Skeletal muscle satellite cell (primary cell): ENCODE data around the gene IQGAP2.

Experiments
- H3K27me3 ChIP-seq: 2 replicates; pipeline ENCODE4 v1.7.0; 2013; ENCODE audit warnings: low read length; ENCODE audit not compliant: control insufficient read depth, insufficient read depth
- H3K36me3 ChIP-seq: 2 replicates; pipeline ENCODE4 v1.7.0; 2013; ENCODE audit warnings: mild to moderate bottlenecking, control low read depth, low read length; ENCODE audit not compliant: insufficient read depth
- H3K4me1 ChIP-seq: 2 replicates; pipeline ENCODE4 v1.7.0; 2013; ENCODE audit warnings: low read length; ENCODE audit not compliant: control insufficient read depth, insufficient read depth
- H3K4me2 ChIP-seq: 2 replicates; pipeline ENCODE4 v1.7.0; 2013; ENCODE audit warnings: mild to moderate bottlenecking, low read length
- H3K4me3 ChIP-seq: 2 replicates; pipeline ENCODE4 v1.7.0; 2013; ENCODE audit warnings: low read length
- H3K9ac ChIP-seq: 2 replicates; pipeline ENCODE4 v1.7.0; 2013; ENCODE audit warnings: mild to moderate bottlenecking, low read depth, low read length, moderate library complexity
- H3K9me3 ChIP-seq: replicated peaks from 2 replicates; pipeline ENCODE4 v1.7.0; 2013; ENCODE audit warnings: mild to moderate bottlenecking, control low read depth, low read length

The IQGAP2 gene

DNA sequence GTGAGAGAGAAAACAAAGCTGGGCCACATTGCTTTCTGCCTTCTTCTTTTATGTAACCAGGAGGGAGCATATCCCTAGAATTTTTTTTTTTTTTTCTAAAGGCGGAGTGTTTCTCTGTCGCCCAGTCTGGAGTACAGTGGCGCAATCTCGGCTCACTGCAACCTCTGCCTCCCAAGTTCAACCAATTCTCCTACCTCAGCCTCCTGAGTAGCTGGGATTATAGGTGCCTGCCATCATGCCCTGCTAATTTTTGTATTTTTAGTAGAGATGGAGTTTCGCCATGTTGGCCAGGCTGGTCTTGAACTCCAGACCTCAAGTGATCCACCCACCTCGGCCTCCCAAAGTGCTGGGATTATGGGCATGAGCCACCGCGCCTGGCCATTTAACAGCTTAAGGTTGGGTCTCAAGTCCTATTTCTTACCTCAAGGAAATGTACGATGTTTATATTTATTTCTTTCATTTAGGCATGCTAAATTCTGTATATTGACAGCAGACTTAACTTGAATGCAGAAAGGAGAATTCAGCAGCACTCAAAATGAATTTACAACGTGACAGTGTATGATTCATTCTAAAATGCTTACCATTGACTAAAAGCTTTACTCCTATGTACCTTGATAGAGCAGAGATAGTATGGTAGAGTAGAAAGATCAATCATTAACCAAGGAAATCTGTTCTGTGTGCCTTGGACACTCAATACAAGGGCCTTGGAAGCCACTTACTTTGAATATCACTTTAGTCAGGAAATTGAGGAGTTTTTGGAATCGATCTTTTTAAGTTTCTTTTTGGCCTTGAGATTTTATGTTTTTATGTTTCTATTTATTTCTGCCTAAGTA, 119.2 kb downstream of the IQGAP2 start:
- H3K4me3 ChIP-seq = no peak overlapping the region

GRCh38 chr5:76524101-76524835, 121.2 kb downstream of the IQGAP2 start:
- H3K9ac ChIP-seq = no peak overlapping the region

More for the DNA sequence above, 119.2 kb downstream of the IQGAP2 start:
- no peaks in the 10 kb centered on the region for H3K36me3 ChIP-seq
- no peak overlapping the region for H3K9ac ChIP-seq
- H3K9me3 ChIP-seq = no peaks in the 10 kb centered on the region
- peaks cover 17% of the 10 kb centered on the region for H3K27me3 ChIP-seq
- no peaks in the 10 kb centered on the region for H3K4me1 ChIP-seq
- H3K4me2 ChIP-seq = no peak overlapping the region

GRCh38 chr5:76524868-76525267, 121.8 kb downstream of the IQGAP2 start:
- peaks cover 23% of the 10 kb centered on the region for H3K27me3 ChIP-seq

More at GRCh38 chr5:76524101-76524835, 121.2 kb downstream of the IQGAP2 start:
- Histone ChIP-seq H3K9me3 (no peaks in the 10 kb centered on the region), H3K4me2 (no peak overlapping the region), H3K36me3 (no peaks in the 10 kb centered on the region), H3K4me3 (no peak overlapping the region), H3K4me1 (no peaks in the 10 kb centered on the region), H3K27me3 (peaks cover 23% of the 10 kb centered on the region)

GRCh38 chr5:76525956-76526355, 122.9 kb downstream of the IQGAP2 start:
- Histone ChIP-seq H3K4me2 (no peak overlapping the region), H3K4me1 (no peaks in the 10 kb centered on the region), H3K36me3 (no peaks in the 10 kb centered on the region), H3K27me3 (peaks cover 23% of the 10 kb centered on the region), H3K9me3 (no peaks in the 10 kb centered on the region), H3K9ac (no peak overlapping the region), H3K4me3 (no peak overlapping the region)

More at GRCh38 chr5:76524868-76525267, 121.8 kb downstream of the IQGAP2 start:
- Histone ChIP-seq H3K4me2 (no peak overlapping the region), H3K9me3 (no peaks in the 10 kb centered on the region), H3K36me3 (no peaks in the 10 kb centered on the region), H3K9ac (no peak overlapping the region), H3K4me1 (no peaks in the 10 kb centered on the region), H3K4me3 (no peak overlapping the region)

GRCh38 chr5:76526950-76527583, 124.0 kb downstream of the IQGAP2 start:
- no peaks in the 10 kb centered on the region for H3K4me1 ChIP-seq
- no peak overlapping the region for H3K9ac ChIP-seq
- no peaks in the 10 kb centered on the region for H3K9me3 ChIP-seq
- no peaks in the 10 kb centered on the region for H3K36me3 ChIP-seq
- peaks cover 23% of the 10 kb centered on the region for H3K27me3 ChIP-seq
- H3K4me3 ChIP-seq = no peak overlapping the region
- no peak overlapping the region for H3K4me2 ChIP-seq

GRCh38 chr5:76527685-76528161, 124.6 kb downstream of the IQGAP2 start:
- H3K9me3 ChIP-seq = no peaks in the 10 kb centered on the region
- no peak overlapping the region for H3K4me2 ChIP-seq
- no peaks in the 10 kb centered on the region for H3K36me3 ChIP-seq
- no peak overlapping the region for H3K9ac ChIP-seq
- peaks cover 23% of the 10 kb centered on the region for H3K27me3 ChIP-seq
- no peak overlapping the region for H3K4me3 ChIP-seq
- no peaks in the 10 kb centered on the region for H3K4me1 ChIP-seq

GRCh38 chr5:76528547-76529331, 125.7 kb downstream of the IQGAP2 start:
- no peak overlapping the region for H3K4me3 ChIP-seq
- no peaks in the 10 kb centered on the region for H3K36me3 ChIP-seq
- H3K9me3 ChIP-seq = no peaks in the 10 kb centered on the region
- peaks cover 23% of the 10 kb centered on the region for H3K27me3 ChIP-seq
- H3K4me1 ChIP-seq = no peaks in the 10 kb centered on the region
- H3K9ac ChIP-seq = no peak overlapping the region
- H3K4me2 ChIP-seq = no peak overlapping the region

GRCh38 chr5:76529464-76530344, 126.6 kb downstream of the IQGAP2 start:
- no peaks in the 10 kb centered on the region for H3K36me3 ChIP-seq
- H3K27me3 ChIP-seq = peaks cover 24% of the 10 kb centered on the region
- H3K9ac ChIP-seq = no peak overlapping the region
- H3K9me3 ChIP-seq = no peaks in the 10 kb centered on the region
- H3K4me2 ChIP-seq = no peak overlapping the region
- H3K4me3 ChIP-seq = no peak overlapping the region
- no peaks in the 10 kb centered on the region for H3K4me1 ChIP-seq

GRCh38 chr5:76532052-76532451, 129.0 kb downstream of the IQGAP2 start:
- no peaks in the 10 kb centered on the region for H3K4me1 ChIP-seq
- H3K9me3 ChIP-seq = no peaks in the 10 kb centered on the region
- H3K9ac ChIP-seq = no peak overlapping the region
- no peak overlapping the region for H3K4me3 ChIP-seq
- H3K4me2 ChIP-seq = no peak overlapping the region
- H3K36me3 ChIP-seq = no peaks in the 10 kb centered on the region
- peaks cover 11% of the 10 kb centered on the region for H3K27me3 ChIP-seq

- no peaks in the 10 kb centered on the region for H3K36me3 ChIP-seq
Measured at GRCh38 chr5:76532973-76533372, 129.9 kb downstream of the IQGAP2 start.

More at GRCh38 chr5:76532973-76533372, 129.9 kb downstream of the IQGAP2 start:
- Histone ChIP-seq H3K9me3 (no peaks in the 10 kb centered on the region), H3K4me2 (no peak overlapping the region), H3K4me1 (no peaks in the 10 kb centered on the region), H3K27me3 (peaks cover 5% of the 10 kb centered on the region), H3K4me3 (no peak overlapping the region), H3K9ac (no peak overlapping the region)
